Effector memory CD4-positive, alpha-beta T cell (primary cell): ENCODE results near the gene THAP4.

Experiments
- DNase-seq, 3 donors: peaks; one replicate each; pipeline ENCODE4 v3.0.0-alpha.2; 2020
- H3K27ac ChIP-seq: 2 replicates; pipeline ENCODE4 v1.7.0; 2013; ENCODE audit warnings: mild to moderate bottlenecking, low read length, moderate library complexity; ENCODE audit not compliant: insufficient read depth, poor library complexity, severe bottlenecking
- H3K27me3 ChIP-seq: replicated peaks from 2 replicates; pipeline ENCODE4 v1.7.0; 2013; ENCODE audit warnings: mild to moderate bottlenecking, low read length; ENCODE audit not compliant: insufficient read depth, control insufficient read depth, poor library complexity, severe bottlenecking
- H3K36me3 ChIP-seq: 2 replicates; pipeline ENCODE4 v1.7.0; 2013; ENCODE audit warnings: mild to moderate bottlenecking, low read length, moderate library complexity; ENCODE audit not compliant: control insufficient read depth, insufficient read depth
- H3K4me1 ChIP-seq: 2 replicates; pipeline ENCODE4 v1.7.0; 2013; ENCODE audit warnings: low read length, mild to moderate bottlenecking; ENCODE audit not compliant: control insufficient read depth, insufficient read depth, poor library complexity, severe bottlenecking
- H3K4me3 ChIP-seq: 2 replicates; pipeline ENCODE4 v1.7.0; 2013; ENCODE audit warnings: low read length, low read depth, mild to moderate bottlenecking; ENCODE audit not compliant: insufficient read depth, poor library complexity, severe bottlenecking
- H3K9me3 ChIP-seq: 2 replicates; pipeline ENCODE4 v1.7.0; 2013; ENCODE audit warnings: mild to moderate bottlenecking, low read length, moderate library complexity; ENCODE audit not compliant: control insufficient read depth

Gene THAP4

DNA sequence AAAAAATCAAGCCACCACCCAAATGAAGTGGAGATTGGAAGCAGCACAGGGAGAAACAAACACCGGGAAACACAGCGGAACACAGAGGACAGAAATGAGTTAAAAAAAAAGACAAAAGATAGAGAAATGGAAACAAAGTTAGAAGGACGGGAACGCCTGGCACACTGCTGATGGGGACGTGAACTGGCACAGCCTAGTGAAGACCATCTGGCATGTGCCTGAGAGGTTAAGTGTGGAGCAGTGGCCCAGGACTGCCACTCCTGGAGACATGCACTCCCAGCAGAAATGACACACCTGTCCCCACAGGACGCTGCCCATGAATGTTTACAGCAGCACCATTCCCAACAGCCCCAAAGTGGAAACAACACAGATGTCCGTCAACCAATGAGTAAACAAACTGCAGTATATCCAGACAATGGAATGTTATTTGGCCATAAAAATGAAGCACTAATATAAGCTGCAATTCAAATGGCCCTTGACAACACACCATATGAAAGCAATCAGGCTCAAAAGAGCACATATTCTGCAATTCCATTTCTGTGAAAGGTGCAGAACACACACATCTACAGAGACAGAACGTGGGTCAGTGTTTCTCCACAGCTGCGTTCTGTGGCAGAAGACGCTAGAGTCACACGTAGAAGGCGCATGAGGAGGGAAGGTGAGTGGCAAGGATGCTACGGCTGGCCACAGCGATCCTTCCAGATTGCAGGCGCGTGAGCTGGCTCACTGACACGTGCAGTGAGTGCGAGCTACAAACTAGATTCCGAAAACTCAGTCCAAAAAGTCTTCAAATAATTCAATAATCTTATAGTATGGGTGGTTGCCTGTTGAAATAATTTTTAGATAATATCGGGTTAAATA lies 24.6 kb downstream of the THAP4 start:
- no peaks in the 10 kb centered on the region for H3K9me3 ChIP-seq
- H3K27ac ChIP-seq: no peak overlapping the region
- H3K36me3 ChIP-seq: no peaks in the 10 kb centered on the region
- DNase-seq: no peak
- no peak overlapping the region for H3K4me3 ChIP-seq
- no peaks in the 10 kb centered on the region for H3K27me3 ChIP-seq
- H3K4me1 ChIP-seq: peaks cover 18% of the 10 kb centered on the region

- Histone ChIP-seq H3K27ac (no peak overlapping the region), H3K4me1 (peaks cover 12% of the 10 kb centered on the region)
- DNase-seq: no peak
These were observed 25.9 kb downstream of the THAP4 start for GRCh38 chr2:241611062-241611461.

GRCh38 chr2:241609859-241610793 lies 26.8 kb downstream of the THAP4 start:
- peak overlapping the region; percentile 25 for H3K27ac ChIP-seq
- peak; percentile 80 to 85 (median 85) for DNase-seq
- no peaks in the 10 kb centered on the region for H3K9me3 ChIP-seq
- peak overlapping the region; percentile 53 for H3K4me3 ChIP-seq
- peaks cover 13% of the 10 kb centered on the region for H3K36me3 ChIP-seq
- peaks cover 12% of the 10 kb centered on the region for H3K4me1 ChIP-seq
- H3K27me3 ChIP-seq: no peaks in the 10 kb centered on the region

More at GRCh38 chr2:241611062-241611461, 25.9 kb downstream of the THAP4 start:
- H3K4me3 ChIP-seq: no peak overlapping the region
- H3K27me3 ChIP-seq: no peaks in the 10 kb centered on the region
- H3K9me3 ChIP-seq: no peaks in the 10 kb centered on the region
- H3K36me3 ChIP-seq: peaks cover 4% of the 10 kb centered on the region

DNA sequence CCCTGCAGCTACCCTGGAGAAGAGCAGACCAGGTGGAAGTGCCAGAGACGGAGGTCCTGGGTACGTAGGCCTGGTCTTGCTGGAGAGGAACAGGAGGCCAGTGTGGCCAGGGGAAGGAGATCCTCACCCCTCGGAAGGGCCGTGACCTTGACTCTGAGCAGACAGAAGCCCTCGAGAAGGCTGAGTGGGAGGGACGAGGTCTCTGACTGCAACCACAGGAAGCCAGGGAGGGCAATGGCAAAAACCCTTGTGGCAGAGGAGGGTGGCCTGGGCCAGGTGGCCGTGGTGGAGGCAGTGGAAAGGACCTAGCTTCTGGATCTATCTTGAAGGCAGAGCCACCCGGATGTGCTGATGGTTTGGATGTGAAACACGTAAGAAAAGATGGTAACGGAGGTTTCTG lies 28.1 kb downstream of the THAP4 start:
- DNase-seq: no peak
- Histone ChIP-seq H3K4me3 (no peak overlapping the region), H3K4me1 (peaks cover 12% of the 10 kb centered on the region), H3K27ac (no peak overlapping the region), H3K36me3 (peaks cover 15% of the 10 kb centered on the region), H3K9me3 (no peaks in the 10 kb centered on the region), H3K27me3 (no peaks in the 10 kb centered on the region)

DNA sequence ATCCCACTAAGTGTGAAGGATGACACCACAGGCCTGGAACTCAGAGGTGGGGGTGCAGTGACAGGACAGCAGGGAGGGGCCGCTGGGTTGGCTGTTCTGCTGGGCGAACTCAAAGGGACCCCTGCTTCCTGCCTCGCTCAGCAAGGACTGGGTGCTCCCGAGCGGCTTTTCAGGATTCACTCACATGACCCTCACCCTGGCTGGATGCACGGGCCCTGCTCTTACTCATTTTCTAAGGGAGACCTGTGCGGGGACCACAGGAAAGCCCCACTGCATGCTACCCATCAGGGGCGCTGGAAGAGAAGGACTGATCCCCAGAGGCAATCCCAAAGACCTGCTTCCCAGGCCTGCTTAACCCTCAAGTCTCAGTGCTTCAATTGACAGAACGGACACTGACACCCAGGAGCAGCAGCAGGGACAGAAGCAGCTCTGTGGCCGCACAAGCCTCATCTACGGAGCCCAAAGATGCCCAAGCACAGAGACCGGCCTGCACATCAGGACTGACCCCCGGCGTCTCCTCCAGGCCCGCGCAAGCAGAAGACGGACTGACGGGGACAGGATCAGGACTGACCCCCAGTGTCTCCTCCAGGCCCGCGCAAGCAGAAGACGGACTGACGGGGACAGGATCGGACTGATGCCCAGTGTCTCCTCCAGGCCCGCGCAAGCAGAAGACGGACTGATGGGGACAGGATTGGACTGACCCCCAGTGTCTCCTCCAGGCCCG lies 29.6 kb downstream of the THAP4 start:
- no peak for DNase-seq
- Histone ChIP-seq H3K36me3 (peaks cover 22% of the 10 kb centered on the region), H3K9me3 (no peaks in the 10 kb centered on the region), H3K27ac (no peak overlapping the region), H3K4me1 (peaks cover 12% of the 10 kb centered on the region), H3K4me3 (no peak overlapping the region), H3K27me3 (no peaks in the 10 kb centered on the region)

GRCh38 chr2:241606186-241606585 lies 30.8 kb downstream of the THAP4 start:
- DNase-seq: no peak
- Histone ChIP-seq H3K9me3 (no peaks in the 10 kb centered on the region), H3K4me1 (peaks cover 12% of the 10 kb centered on the region), H3K36me3 (peaks cover 31% of the 10 kb centered on the region), H3K4me3 (no peak overlapping the region), H3K27me3 (no peaks in the 10 kb centered on the region), H3K27ac (no peak overlapping the region)

- DNase-seq: no peak
- H3K36me3 ChIP-seq: peaks cover 36% of the 10 kb centered on the region
- H3K4me3 ChIP-seq: no peak overlapping the region
- H3K27ac ChIP-seq: no peak overlapping the region
- no peaks in the 10 kb centered on the region for H3K27me3 ChIP-seq
- H3K4me1 ChIP-seq: no peaks in the 10 kb centered on the region
- H3K9me3 ChIP-seq: no peaks in the 10 kb centered on the region
These were observed 33.3 kb downstream of the THAP4 start for GRCh38 chr2:241603686-241604085.

DNA sequence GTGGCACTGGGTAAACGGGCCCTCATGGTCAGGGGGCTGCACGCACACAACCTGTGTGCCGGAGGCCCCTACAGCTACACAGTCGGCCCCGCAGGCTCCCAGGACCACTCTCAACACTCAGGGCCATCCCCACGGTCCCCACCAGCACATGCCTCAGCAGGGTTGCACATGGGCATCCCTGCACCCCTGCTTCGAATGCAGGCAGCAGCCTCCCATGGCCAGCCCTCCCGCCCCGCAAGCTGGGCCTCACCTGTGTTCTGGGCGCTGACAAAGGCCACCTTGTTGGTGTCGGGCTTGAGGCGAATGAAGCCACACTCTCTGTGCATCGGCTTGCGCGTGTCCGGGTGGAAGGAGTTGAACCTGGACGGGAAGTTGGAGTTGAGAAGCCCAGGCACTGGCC lies 34.2 kb downstream of the THAP4 start:
- H3K36me3 ChIP-seq: peaks cover 36% of the 10 kb centered on the region
- H3K27ac ChIP-seq: no peak overlapping the region

DNA sequence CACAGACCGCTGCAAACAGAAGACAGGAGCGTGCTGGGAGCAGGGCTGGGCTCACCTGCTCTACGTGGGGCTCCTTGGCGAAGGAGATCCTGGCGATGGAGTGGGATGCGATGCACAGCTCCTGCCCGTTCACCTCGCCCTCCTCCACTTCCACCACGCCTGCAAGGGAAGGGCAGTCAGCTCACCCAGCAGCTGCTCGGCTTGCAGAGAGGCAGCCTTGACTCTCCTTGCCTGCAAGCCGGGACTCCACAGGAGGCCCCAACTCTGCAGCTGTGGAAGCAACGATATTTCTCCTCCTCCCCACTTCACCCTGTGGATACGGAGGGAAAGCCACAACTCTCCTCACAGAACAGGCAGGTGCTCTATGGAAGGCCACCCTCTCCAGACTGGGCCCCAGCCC lies 35.1 kb downstream of the THAP4 start:
- Histone ChIP-seq H3K9me3 (no peaks in the 10 kb centered on the region), H3K27me3 (no peaks in the 10 kb centered on the region), H3K4me3 (no peak overlapping the region), H3K27ac (no peak overlapping the region), H3K4me1 (no peaks in the 10 kb centered on the region), H3K36me3 (peaks cover 36% of the 10 kb centered on the region)
- no peak for DNase-seq

More for the DNA sequence above, 34.2 kb downstream of the THAP4 start:
- H3K4me1 ChIP-seq: no peaks in the 10 kb centered on the region
- no peak for DNase-seq
- H3K4me3 ChIP-seq: no peak overlapping the region
- no peaks in the 10 kb centered on the region for H3K9me3 ChIP-seq
- H3K27me3 ChIP-seq: no peaks in the 10 kb centered on the region
